Stimulated activated naive CD8-positive, alpha-beta T cell treated with anti-CD3 and anti-CD28 coated beads, Interleukin-15, Interleukin-2, amounts not matched to agents 100 ng/mL and 50 ng/mL, for 24 hours (primary cell): ENCODE data around the gene ATP11A.

Experiments used
- H3K27ac Mint-ChIP-seq: one replicate; pipeline ENCODE4 v1.8.0; 2021; ENCODE audit warnings: mild to moderate bottlenecking, mixed read lengths
- H3K27me3 Mint-ChIP-seq: one replicate; pipeline ENCODE4 v1.8.0; 2021; ENCODE audit warnings: mixed read lengths
- H3K36me3 Mint-ChIP-seq: one replicate; pipeline ENCODE4 v1.8.0; 2021; ENCODE audit warnings: low read depth, mixed read lengths
- H3K4me1 Mint-ChIP-seq: one replicate; pipeline ENCODE4 v1.8.0; 2021; ENCODE audit warnings: low read depth, mixed read lengths
- H3K4me3 Mint-ChIP-seq: one replicate; pipeline ENCODE4 v1.8.0; 2021; ENCODE audit warnings: mild to moderate bottlenecking, mixed read lengths
- H3K9me3 Mint-ChIP-seq: one replicate; pipeline ENCODE4 v1.8.0; 2021; ENCODE audit warnings: mixed read lengths

ATP11A gene

GRCh38 chr13:112742583-112742982 lies 52.7 kb downstream of the ATP11A start:
- no peak overlapping the region for H3K27ac Mint-ChIP-seq
- H3K4me1 Mint-ChIP-seq, result no peaks in the 10 kb centered on the region

DNA sequence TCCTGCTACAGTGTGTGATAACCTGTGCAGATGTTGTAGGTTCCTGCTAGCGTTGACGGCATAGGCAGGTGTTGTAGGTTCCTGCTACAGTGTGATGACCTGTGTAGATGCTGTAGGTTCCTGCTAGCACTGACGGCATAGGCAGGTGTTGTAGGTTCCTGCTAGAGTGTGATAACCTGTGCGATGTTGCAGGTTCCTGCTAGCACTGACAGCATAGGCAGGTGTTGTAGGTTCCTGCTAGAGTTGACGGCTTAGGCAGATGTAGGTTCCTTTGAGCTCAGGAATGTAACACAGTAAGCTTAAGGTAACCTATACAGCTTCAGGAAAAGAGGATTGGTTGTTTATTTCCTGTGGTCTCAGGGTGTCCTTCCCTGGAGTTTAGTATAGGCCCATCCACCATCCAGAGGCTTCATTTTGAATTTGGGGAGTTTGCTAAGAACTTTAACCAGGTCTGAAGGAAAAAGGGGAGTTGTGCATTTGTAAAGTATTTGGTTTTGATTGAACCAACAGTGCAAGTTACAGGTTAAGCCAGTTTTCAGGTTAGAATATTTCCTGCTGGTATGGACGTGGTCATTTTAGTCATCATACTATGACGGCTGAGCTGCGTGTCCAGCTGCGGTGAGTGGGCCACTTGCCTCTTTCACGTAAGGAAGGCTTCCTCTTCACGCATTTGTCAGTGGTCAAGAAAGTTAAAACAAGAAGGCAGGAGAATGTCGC lies 53.8 kb downstream of the ATP11A start:
- Mint-ChIP-seq H3K4me3 (no peak overlapping the region), H3K27me3 (no peaks in the 10 kb centered on the region), H3K9me3 (no peaks in the 10 kb centered on the region), H3K4me1 (no peaks in the 10 kb centered on the region), H3K36me3 (no peaks in the 10 kb centered on the region), H3K27ac (no peak overlapping the region)

More at GRCh38 chr13:112742583-112742982, 52.7 kb downstream of the ATP11A start:
- Mint-ChIP-seq H3K9me3 (no peaks in the 10 kb centered on the region), H3K27me3 (no peaks in the 10 kb centered on the region), H3K36me3 (no peaks in the 10 kb centered on the region), H3K4me3 (no peak overlapping the region)

GRCh38 chr13:112744168-112745021 lies 54.6 kb downstream of the ATP11A start:
- no peak overlapping the region for H3K27ac Mint-ChIP-seq
- no peaks in the 10 kb centered on the region for H3K27me3 Mint-ChIP-seq
- H3K4me1 Mint-ChIP-seq, result no peaks in the 10 kb centered on the region
- no peaks in the 10 kb centered on the region for H3K9me3 Mint-ChIP-seq
- no peak overlapping the region for H3K4me3 Mint-ChIP-seq
- no peaks in the 10 kb centered on the region for H3K36me3 Mint-ChIP-seq

GRCh38 chr13:112746044-112746443 lies 56.2 kb downstream of the ATP11A start:
- no peaks in the 10 kb centered on the region for H3K9me3 Mint-ChIP-seq
- no peak overlapping the region for H3K4me3 Mint-ChIP-seq
- H3K27me3 Mint-ChIP-seq, result no peaks in the 10 kb centered on the region
- no peak overlapping the region for H3K27ac Mint-ChIP-seq
- no peaks in the 10 kb centered on the region for H3K4me1 Mint-ChIP-seq
- no peaks in the 10 kb centered on the region for H3K36me3 Mint-ChIP-seq

GRCh38 chr13:112747256-112747655 lies 57.4 kb downstream of the ATP11A start:
- Mint-ChIP-seq H3K27ac (no peak overlapping the region), H3K4me1 (peaks cover 7% of the 10 kb centered on the region), H3K4me3 (no peak overlapping the region), H3K36me3 (no peaks in the 10 kb centered on the region), H3K9me3 (no peaks in the 10 kb centered on the region), H3K27me3 (no peaks in the 10 kb centered on the region)

DNA sequence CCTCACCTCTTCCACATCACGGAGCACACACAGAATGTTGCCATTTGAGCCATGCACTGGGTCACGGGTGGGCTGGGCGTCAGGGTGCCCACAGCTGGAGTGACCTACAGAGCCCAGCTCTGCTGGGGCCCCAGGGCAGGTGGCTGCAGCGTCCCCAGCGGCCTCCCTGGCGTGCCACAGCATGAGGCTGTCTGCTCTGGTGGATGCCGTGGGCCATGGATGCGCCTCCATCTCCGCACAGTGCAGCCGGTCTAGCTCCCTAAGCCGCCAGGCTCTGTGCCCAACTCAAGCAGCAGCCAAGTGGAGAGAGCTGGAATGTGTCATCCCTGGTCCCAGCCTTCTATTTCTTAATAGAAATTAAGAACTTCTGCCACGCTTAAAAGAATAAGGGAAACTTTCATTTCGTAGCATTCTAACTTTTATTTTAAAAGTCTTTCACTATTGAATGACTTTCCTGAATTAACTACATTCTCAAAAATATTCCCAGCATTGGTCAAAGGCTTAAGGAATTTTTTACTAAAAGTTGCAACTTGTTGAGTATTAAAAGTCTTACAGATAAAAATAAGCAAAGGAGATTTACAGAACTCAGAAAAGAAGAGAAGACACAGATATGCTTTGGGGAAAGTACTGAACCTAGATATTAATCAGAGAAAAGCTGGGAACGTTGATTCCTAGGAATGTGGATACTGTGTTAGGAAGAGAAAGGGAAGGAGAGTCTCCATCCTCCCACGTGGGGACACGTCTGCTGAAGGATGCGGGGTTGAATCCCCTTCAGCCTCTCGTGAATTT lies 59.3 kb downstream of the ATP11A start:
- no peak overlapping the region for H3K4me3 Mint-ChIP-seq
- no peaks in the 10 kb centered on the region for H3K36me3 Mint-ChIP-seq
- peaks cover 26% of the 10 kb centered on the region for H3K4me1 Mint-ChIP-seq
- H3K27ac Mint-ChIP-seq, result no peak overlapping the region
- H3K9me3 Mint-ChIP-seq, result no peaks in the 10 kb centered on the region
- H3K27me3 Mint-ChIP-seq, result no peaks in the 10 kb centered on the region

DNA sequence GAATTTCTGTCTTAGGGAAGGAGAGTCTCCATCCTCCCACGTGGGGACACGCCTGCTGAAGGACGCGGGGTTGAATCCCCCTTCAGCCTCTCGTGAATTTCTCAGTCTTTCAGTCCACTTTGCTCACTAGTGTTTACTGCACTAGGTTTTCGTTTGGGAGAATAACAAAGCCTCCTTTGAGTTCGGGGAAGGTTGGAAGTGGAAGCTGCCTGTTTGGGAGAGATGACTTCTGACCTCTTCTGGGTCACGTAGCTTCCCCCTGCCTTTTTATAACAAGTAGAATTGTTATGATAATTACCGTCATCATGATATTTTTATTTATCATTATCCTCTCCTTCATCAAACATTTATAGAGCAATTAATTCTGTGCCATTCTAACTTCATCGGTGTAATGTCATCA lies 60.7 kb downstream of the ATP11A start:
- Mint-ChIP-seq H3K4me1 (peaks cover 27% of the 10 kb centered on the region), H3K27ac (no peak overlapping the region), H3K27me3 (no peaks in the 10 kb centered on the region), H3K4me3 (no peak overlapping the region), H3K36me3 (peaks cover 3% of the 10 kb centered on the region), H3K9me3 (no peaks in the 10 kb centered on the region)

- H3K27ac Mint-ChIP-seq, result no peak overlapping the region
- no peaks in the 10 kb centered on the region for H3K27me3 Mint-ChIP-seq
- peaks cover 27% of the 10 kb centered on the region for H3K4me1 Mint-ChIP-seq
- H3K36me3 Mint-ChIP-seq, result peaks cover 3% of the 10 kb centered on the region
- no peak overlapping the region for H3K4me3 Mint-ChIP-seq
- no peaks in the 10 kb centered on the region for H3K9me3 Mint-ChIP-seq
These were observed 61.8 kb downstream of the ATP11A start for GRCh38 chr13:112751617-112752016.

GRCh38 chr13:112752211-112752610 lies 62.4 kb downstream of the ATP11A start:
- no peak overlapping the region for H3K4me3 Mint-ChIP-seq
- H3K36me3 Mint-ChIP-seq, result peaks cover 3% of the 10 kb centered on the region
- no peaks in the 10 kb centered on the region for H3K27me3 Mint-ChIP-seq
- H3K9me3 Mint-ChIP-seq, result no peaks in the 10 kb centered on the region
- no peak overlapping the region for H3K27ac Mint-ChIP-seq
- peaks cover 27% of the 10 kb centered on the region for H3K4me1 Mint-ChIP-seq

GRCh38 chr13:112752711-112753541 lies 63.1 kb downstream of the ATP11A start:
- H3K4me3 Mint-ChIP-seq, result no peak overlapping the region
- H3K9me3 Mint-ChIP-seq, result no peaks in the 10 kb centered on the region
- peak overlapping the region; percentile 68 for H3K27ac Mint-ChIP-seq
- H3K4me1 Mint-ChIP-seq, result peaks cover 27% of the 10 kb centered on the region
- peaks cover 3% of the 10 kb centered on the region for H3K36me3 Mint-ChIP-seq
- H3K27me3 Mint-ChIP-seq, result no peaks in the 10 kb centered on the region

DNA sequence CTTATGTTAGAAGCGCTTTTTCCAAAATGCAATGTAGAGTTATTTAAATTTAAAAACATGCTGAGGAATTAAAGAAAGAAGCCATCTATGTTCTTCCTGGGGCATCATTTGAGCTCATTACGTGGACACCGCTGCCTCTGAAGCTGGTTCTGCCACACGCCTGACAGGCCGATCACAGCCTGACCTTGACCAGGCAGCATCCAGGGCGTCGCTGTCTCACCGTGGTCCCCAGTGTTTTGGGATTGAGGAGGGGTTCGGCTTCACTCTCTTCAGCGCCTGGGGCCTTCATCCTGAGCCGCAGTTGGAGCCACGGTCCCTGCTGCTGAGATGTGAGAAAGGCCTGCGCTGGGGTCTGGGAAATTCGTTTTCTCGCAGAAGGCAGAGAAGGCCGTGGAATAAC lies 64.0 kb downstream of the ATP11A start:
- Mint-ChIP-seq H3K9me3 (no peaks in the 10 kb centered on the region), H3K4me1 (peaks cover 27% of the 10 kb centered on the region), H3K4me3 (no peak overlapping the region), H3K27me3 (no peaks in the 10 kb centered on the region), H3K27ac (no peak overlapping the region), H3K36me3 (peaks cover 3% of the 10 kb centered on the region)

- Mint-ChIP-seq H3K4me1 (peaks cover 31% of the 10 kb centered on the region), H3K4me3 (no peak overlapping the region)
These were observed 64.6 kb downstream of the ATP11A start for GRCh38 chr13:112754281-112755025.

DNA sequence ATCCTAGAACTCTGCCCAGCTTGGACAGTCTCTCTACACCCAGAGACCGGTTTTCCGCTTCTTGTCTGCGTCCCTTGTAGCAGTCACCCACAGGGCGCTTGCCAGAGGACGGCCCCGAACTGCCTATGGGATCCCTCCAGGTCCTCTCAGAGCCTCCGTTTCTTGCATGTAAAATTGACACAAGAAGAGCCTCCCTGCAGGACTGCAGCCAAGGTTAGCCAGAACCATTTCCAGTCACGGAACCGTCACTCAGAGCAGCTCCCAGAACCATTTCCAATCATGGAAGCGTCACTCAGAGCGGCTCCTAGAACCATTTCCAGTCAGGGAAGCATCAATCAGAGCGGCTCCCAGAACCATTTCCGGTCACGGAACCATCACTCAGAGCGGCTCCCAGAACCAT lies 65.5 kb downstream of the ATP11A start:
- Mint-ChIP-seq H3K27ac (no peak overlapping the region), H3K27me3 (no peaks in the 10 kb centered on the region), H3K4me1 (peaks cover 31% of the 10 kb centered on the region), H3K4me3 (no peak overlapping the region), H3K36me3 (peaks cover 3% of the 10 kb centered on the region), H3K9me3 (no peaks in the 10 kb centered on the region)

More at GRCh38 chr13:112754281-112755025, 64.6 kb downstream of the ATP11A start:
- H3K9me3 Mint-ChIP-seq, result no peaks in the 10 kb centered on the region
- no peaks in the 10 kb centered on the region for H3K27me3 Mint-ChIP-seq
- H3K27ac Mint-ChIP-seq, result no peak overlapping the region
- peaks cover 3% of the 10 kb centered on the region for H3K36me3 Mint-ChIP-seq

GRCh38 chr13:112756081-112756480 lies 66.2 kb downstream of the ATP11A start:
- Mint-ChIP-seq H3K27ac (no peak overlapping the region), H3K36me3 (peaks cover 3% of the 10 kb centered on the region), H3K27me3 (no peaks in the 10 kb centered on the region), H3K4me3 (no peak overlapping the region), H3K9me3 (no peaks in the 10 kb centered on the region), H3K4me1 (peaks cover 31% of the 10 kb centered on the region)
